Lower leg skin (tissue), 3 donors: ENCODE measurements around the gene NIPSNAP3A.

Source experiments
- CTCF ChIP-seq, 3 donors: fragments of 450-650 bp; IDR thresholded peaks; one replicate each; pipeline ENCODE4 v1.5.1; 2016; ENCODE audit warnings: antibody characterized with exemption in 3 of 3, mild to moderate bottlenecking in 3 of 3, moderate library complexity in 2 of 3
- POLR2A ChIP-seq, 2 donors: fragments of 450-650 bp; IDR thresholded peaks; one replicate each; pipeline ENCODE4 v1.6.1; 2016 to 2017; ENCODE audit warnings: antibody characterized with exemption in 2 of 2, mild to moderate bottlenecking in 1 of 2, moderate library complexity in 1 of 2

GRCh38 chr9:104748359-104749031, 1.0 kb downstream of the NIPSNAP3A start:
- TF ChIP-seq POLR2A (IDR thresholded peaks at IDR 0.05) (no peak), CTCF (IDR thresholded peaks at IDR 0.05) (no peak)
